HG03139 (cell line): Measurements from ENCODE around the gene CLIC1.

Experiments
- ATAC-seq: cut with Tn5 transposase; IDR thresholded peaks from one replicate; pipeline ENCODE4 v1.9.1; 2021; ENCODE audit not compliant: unreplicated experiment

CLIC1 gene

DNA sequence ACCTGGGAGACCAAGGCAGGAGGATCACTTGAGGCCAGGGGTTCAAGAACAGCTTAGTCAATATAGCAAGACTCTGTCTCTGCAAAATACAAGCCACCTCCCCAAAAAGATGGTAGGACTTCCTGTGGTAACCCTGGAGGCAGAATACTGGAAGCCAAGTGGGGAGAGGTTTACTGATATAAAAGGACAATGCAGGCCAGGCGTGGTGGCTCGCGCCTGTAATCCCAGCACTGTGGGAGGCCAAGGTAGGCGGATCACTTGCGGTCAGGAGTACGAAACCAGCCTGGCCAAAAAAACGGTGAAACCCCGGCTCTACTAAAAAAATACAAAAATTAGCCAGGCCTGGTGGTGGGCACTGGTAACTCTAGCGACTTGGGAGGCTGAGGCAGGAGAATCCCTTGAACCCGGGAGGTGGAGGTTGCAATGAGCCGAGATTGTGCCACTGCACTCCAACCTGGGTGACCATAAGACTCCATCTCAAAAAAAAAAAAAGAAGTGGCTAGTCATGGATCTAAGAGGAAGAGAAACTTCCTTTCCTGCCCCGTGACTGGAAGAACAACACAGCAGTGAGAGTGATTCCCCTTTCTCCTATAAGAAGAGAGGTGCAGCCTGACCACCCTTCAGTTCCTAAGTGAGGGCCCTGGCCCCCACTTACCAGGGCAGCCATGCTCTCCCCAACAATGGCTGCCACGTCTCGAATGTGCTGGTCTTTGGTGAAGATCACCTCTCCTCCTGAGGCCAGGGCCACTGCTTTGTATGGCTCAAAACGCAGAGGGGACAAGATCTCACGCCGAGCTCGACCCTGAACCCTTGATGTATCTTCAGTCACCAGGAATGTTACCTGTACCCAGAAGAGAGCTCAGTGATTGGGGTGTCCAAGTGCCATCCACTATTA, 32.3 kb upstream of the CLIC1 start:
- no peak for ATAC-seq

DNA sequence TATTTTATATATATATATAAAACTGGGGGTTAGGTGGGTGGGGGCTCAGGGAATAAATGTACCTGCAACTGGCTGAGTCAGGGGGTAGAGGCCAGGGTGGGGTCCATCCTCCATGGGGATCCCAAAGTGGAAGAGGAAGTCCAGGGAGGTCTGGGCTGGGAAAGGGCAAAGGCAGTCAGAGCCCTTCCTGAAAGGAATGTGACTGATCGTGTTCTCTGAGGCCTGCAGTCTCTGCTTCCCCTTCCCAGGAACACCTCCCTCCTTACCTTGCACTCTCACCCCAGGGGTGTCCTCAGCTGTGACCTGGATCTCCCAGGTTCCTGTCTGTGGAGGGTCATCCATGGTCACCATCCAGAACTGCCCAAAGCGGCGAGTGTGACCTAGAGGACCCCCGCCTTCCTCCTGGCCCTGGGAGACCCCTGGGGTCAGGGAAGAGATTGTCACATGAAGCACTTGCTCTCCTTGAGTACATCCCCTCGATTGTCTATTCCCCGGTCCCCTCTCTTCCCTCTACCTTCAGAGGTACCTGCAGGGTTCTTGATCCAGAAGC, 30.8 kb upstream of the CLIC1 start:
- no peak for ATAC-seq

DNA sequence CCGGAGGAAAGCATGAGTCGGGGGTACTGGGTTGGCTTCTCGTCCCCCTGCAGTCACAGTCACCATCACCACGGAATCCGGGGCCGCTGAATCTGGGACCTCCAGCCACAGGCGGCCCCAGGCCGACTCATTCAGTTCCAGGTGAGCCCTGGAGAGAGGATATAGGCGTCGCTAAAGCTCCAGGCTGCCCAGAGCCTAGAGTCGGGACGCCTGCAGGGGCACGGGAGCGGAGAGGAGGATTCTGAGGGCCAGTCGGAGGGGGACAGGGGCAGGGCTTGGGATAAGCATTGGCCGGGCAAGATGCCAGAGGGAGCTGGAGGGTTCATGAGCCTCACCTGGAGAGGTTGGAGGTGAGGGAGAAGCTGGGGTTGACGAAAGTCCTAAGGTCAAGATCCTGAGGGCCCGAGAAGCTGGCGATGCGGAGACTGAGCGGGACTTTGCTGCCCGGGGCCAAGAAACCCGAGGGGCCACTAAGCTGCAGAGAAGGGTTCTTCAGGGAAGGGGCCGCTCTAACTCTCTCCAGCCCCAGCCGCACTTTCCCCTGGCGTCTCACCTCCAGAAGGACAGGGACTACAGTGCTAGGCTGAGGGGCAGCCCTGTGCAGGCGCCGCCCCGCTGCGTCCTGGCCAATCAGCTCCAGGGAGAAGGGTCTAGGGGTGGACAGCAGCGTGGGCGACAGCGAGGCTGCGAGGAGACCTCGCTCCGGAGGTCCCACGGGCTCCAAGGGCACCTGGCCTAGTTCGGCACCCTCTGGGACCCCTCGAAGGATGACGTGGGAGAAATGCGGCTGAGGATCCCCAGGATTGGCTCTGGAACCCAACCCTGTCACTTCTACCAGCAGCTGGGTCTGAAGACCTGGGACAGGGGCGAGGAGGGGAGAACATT, 29.8 kb upstream of the CLIC1 start:
- ATAC-seq: no peak

DNA sequence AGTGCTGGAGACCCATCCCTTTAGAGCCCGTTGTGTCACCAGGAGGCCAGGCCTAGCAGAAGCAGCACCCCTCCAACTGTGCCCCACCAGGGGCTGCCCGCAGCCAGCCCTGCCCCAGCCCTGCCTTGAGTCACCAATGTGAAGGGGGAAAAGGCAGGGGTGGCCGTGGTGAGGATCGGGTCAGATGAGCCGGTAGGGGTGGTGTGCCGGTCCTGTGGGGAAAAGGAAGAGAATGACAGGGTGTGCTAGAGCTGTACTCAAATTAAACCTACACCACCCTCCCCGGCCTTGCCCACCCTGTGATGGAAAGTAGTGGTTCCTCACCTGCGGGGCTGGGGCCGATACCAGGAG, 29.2 kb upstream of the CLIC1 start:
- ATAC-seq: no peak

DNA sequence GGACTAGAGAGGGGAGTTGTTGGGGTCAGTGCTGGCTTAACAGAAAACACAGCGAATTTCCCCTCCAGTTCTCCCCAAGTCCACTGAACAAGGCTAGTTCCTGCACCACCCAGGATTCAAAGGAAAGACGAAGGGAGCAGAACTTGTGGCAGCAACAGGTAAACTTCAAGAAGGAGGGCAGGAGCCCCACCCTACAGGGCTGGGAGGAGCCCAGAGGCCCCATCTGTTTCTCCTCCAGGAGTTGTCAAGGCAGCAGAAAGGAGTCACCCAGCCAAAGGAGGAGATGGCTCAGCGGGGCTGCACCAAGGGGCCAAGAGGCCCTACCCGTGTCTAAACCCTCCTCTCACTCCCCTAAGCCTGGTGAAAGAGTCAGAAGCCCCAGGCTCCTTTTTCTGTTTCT, 27.9 kb upstream of the CLIC1 start:
- ATAC-seq: no peak

DNA sequence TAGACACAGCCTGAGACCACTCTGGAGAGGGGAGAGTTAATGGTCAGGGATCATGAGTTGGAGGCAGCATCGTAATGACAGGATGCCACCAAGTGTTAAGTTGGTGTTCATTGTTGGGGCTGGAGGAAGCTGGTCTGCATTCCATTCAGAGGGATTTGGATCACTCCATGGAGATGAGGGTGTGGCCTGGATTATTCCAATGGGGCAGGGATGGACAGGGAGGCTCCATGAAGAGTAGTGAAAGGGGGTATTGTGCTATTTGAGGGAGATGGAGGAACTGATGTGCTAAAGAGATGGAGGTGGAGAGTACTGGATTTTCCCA, 27.2 kb upstream of the CLIC1 start:
- no peak for ATAC-seq

DNA sequence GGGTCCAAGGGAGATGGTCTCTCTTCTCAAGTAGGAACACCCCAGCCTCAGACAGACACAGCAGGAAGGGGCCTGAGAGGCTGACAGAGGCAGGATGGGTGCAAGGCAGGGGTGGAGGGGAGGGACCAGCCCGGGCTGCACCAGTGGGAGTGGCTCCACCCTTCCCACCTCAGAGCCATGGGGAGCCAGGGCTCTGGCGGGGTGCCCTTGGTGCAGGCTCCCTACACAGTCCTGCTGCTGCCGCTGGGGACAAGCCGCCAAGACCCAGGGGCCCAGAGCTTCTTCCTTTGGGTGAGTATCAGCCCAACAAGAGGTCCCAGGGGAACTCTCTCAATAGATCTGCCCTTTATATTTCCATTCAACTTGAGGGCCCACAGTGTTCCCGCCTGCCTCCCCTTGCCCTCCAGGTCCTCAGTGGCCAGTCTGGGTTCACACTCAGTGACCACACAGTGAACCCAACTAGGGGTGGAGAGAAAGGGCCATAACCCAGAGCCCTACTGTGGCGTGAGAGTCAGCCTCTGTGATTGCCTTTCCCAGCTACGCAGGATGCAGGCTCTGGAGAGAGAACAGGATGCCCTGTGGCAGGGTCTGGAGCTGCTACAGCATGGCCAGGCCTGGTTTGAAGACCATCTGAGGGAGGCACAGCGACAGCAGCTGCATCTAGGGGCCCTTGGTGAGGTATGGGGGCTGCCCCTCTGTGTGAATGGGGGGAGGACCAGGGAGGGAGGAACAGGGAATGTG, 26.7 kb upstream of the CLIC1 start:
- ATAC-seq: no peak

DNA sequence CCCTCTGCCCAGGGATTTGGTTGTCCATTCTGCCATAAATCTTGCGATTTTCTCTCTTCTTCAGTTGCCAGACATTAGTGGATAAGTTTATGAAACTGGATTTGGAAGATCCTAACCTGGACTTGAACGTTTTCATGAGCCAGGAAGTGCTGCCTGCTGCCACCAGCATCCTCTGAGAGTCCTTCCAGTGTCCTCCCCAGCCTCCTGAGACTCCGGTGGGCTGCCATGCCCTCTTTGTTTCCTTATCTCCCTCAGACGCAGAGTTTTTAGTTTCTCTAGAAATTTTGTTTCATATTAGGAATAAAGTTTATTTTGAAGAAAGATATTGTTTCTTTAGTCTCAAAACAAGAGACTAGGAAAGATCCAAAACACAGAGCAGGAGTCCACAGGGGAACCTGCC, 26.0 kb upstream of the CLIC1 start, which contains the start of gene SAPCD1:
Gene SAPCD1 (plus strand): TSS at position 301 of the 400 bp plus-strand sequence. CDS start 399 bp downstream, outside the sequence.
- no peak for ATAC-seq

DNA sequence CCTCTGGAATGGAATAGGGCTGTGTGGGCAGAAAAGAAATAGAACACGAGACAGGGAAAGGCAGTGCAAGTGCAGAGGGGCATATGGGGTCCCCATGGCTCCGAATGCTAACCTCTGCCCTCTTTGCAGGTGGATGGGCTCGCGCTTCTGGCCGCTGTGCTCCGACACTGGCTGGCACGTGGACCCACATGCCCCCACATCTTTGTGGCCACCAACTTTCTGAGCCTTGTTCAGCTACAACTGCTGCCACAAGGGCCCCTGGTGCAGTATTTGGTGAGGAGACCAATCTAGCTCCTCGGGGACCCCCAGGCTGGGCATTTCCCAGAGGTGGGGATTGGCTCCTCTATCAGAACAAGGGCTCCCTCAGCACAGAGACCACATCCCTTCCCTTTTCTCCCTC, 25.0 kb upstream of the CLIC1 start:
- ATAC-seq: no peak

DNA sequence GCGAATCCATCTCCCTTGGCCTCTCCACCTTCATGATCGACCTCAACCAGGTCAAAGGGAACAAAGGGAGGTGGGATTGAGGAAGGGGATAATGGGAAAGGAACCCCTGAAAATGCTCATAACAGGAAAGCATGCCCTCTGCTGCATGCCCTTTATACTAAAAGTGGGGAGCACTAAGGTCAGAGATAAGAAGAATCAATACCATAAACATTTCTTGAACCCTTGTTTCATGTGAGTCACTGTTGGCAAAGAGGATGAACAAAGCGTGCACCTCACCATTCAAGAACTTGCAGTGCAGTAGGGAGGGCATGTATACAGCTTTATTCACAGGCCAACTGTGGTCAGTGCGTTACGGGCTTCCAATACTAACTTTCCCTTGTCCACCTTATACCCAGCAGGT, 24.5 kb upstream of the CLIC1 start:
- ATAC-seq: no peak

DNA sequence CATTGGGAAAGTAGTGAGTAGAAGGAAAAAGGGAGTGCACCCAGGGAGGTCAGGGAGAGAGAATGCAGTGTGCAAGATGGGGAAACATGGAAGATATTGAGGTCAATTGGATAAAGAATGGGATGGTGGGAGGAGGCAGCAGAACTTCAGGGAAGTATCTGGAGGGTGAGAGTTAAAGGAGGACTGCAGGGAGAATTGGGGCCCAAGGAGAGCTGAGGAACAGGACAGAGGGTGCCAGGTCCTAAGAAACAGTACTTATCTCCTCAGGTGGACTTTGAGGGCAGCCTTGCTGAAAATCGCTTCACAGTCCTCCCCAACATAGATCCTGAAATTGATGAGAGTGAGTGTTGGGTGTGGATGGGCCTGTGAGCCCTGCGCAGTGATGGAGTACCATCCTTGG, 22.0 kb upstream of the CLIC1 start:
- ATAC-seq: no peak

DNA sequence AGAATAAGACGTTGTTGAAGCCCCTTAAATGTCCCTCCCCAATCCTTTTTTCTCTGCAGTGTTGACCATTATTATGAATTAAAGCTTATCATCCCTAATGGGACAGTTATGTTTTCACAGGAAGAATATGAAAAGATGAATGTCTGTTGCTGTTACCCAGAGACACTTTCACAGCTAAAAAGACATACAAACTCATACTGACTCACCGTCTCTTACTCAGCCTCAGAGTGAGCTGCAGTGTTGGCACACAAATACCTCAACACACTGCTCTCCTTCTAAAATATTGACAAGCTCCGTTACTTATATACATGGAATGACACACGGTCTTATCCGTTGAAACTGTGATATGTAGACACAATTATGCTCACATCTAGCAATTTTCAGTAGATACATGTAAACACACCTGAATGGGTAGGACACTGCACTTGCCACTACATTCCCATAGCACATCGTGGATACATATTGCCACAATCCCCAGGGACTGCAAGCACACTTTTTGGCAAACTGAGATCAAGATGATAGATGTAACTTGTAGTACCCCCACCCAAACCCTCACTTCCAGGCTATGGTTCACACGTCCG, 16.5 kb upstream of the CLIC1 start:
- no peak for ATAC-seq

DNA sequence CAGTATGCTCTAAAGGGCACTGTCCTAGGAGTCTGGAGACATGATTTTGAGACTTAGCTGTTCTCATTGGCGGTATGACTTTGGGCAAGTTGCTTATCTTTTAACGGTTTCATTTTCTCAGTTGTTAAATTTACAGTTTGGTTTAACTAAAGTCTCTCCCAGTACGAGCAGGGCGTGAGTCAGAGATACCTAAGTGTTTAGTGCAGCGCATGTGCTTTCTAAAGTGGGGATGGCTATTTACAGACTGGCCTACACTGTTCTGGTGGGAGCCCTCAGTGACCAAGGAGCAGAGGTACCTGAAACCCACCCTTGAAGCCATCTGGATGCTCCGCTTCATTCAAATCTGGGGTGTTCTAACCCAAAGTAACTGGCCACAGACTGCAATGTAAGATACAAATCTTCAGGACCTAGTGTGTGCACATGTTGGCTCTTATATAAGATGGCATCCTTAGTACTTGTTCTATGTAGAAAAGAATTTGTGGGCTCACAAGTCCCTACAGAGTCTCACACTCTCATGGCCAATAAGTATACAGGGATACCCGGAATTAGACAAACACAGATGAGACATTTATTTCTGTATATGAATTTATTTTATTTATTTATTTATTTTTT, 14.2 kb upstream of the CLIC1 start:
- ATAC-seq: no peak

DNA sequence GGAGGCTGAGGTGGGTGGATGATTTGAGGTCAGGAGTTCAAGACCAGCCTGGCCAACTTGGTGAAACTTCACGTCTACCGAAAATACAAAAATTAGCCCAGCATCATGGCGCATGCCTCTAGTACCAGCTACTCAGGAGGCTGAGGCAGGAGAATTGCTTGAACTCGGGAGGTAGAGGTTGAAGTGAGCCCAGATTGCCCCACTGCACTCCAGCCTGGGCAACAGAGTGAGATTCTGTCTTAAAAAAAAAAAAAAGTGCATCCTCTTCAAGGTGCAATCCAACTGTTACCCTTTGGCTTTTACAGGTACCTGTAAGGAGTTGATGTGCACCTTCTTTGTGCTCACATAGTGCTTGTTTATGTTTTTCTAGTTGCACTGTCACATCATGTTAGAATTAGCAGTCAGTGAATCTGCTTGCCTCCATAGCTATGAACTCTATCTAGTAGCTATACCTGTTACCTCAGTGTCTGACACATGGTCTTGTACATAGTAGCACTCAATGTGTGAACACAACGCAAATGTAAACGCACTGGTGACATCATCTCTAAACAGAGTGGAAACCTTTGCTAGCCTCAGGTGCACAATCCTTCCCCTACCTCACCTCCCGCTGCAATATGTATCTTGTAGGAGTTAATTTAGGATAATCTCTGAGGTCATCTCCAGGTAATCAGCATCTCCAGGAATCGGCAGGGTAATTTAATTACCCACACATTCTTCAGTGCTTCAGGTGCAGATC, 13.1 kb upstream of the CLIC1 start:
- no peak for ATAC-seq

DNA sequence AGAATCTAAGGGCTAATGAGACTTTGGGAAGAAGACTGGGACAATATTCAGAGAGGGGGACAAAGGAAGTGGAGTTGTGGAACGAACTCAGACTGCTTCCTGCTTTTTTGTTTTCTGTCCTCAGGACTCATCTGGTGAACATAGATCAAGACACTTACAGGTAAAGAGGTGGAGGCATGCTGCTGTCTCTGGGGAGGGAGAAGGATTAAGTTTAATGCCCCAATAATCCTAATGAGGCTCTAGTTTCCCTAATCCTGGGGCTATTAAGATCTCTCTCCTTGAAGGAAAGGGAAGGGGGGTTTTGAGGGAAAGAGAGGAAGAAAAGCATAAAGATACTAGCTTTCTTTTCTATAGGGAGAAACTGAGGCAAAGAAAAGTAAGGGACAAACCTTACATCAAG, 8.1 kb upstream of the CLIC1 start:
- no peak for ATAC-seq

DNA sequence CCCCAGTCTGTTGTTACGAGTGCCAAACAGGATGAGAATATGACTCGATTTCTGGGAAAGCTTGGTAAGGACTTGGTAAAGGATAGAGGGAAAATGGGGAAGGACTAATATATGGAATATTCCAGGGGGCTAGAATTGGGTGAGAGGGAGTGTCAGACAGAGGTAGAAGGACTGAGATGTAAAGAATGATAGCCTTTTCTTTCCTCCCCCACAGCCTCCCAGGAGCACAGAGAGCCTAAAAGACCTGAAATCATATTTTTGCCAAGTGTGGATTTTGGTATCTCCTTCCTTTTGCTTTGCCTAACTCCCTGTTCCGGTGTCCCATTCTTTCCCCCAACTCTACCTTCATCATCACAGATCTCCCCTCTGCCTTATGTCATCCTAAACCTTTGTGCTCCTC, 6.6 kb upstream of the CLIC1 start:
- ATAC-seq: no peak

DNA sequence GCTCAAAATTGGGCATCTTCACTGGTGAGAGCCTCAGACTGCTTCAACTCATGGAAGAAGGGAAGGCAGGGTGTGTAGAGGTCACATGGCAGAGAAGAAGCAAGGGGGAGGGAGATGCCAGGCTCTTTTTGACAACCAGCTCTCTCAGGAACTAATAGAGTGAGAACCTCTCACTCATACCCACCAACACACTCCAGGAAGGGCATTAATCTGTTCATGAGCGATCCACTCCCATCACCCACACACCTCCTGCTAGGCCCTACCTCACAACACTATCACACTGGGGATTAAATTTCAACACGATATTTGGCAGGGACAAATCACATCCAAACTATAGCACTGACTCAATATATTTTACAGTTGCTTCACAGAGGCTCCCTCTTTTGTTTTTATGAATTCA, 5.5 kb upstream of the CLIC1 start:
- ATAC-seq: no peak

DNA sequence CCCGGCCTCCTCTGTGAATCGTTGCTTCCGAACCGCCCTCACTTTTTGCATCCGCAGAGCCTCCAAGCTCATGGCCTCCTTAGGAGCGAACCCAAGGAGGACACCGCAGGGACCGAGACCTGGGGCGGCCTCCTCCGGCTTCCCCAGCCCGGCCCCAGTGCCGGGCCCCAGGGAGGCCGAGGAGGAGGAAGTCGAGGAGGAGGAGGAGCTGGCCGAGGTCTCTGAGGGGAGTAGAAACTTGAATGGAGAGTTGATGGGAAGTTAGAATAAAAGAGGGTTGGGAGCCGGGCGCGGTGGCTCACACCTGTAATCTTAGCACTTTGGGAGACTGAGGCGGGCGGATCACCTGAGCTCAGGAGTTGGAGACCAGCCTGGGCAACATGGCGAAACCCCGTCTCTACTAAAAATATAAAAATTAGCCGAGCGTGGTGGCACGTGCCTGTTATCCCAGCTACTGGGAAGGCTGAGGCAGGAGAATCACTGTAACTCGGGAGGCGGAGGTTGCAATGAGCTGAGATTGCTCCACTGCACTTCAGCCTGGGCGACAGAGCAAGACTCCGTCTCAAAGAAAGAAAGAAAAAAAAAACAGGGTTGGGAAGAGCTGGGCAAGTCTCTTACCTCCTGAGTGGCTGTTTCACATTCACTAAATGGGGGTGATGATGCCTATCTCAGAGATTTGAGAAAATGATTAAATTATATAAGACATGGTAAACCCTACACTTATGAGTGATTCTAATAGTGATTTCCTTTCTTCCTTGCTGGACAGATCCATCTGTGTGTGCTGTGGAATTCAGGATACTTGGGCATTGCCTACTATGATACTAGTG, 4.3 kb upstream of the CLIC1 start:
- ATAC-seq: no peak
